Trophoblast cell (in vitro differentiated cells and primary cell): ENCODE measurements around the gene CACNA1D.

ENCODE experiments used
- DNase-seq, 2 donors: peaks; one replicate each; pipeline ENCODE4 v3.0.0-alpha.2; 2016
- H2AFZ ChIP-seq: 2 replicates; pipeline ENCODE4 v1.6.1; 2013; ENCODE audit warnings: low read length, moderate library complexity, mild to moderate bottlenecking; ENCODE audit not compliant: insufficient read depth, poor library complexity
- H2AK5ac ChIP-seq: 2 replicates; pipeline ENCODE4 v1.6.1; 2013; ENCODE audit warnings: mild to moderate bottlenecking, low read length
- H2BK120ac ChIP-seq: 2 replicates; pipeline ENCODE4 v1.6.1; 2013; ENCODE audit warnings: low read length, mild to moderate bottlenecking, moderate library complexity; ENCODE audit not compliant: insufficient read depth, poor library complexity
- H2BK12ac ChIP-seq: 2 replicates; pipeline ENCODE4 v1.6.1; 2013; ENCODE audit warnings: mild to moderate bottlenecking, low read length, moderate library complexity
- H2BK5ac ChIP-seq: 2 replicates; pipeline ENCODE4 v1.6.1; 2013; ENCODE audit warnings: low read length, low read depth, moderate library complexity, mild to moderate bottlenecking; ENCODE audit not compliant: poor library complexity
- H3K14ac ChIP-seq: 2 replicates; pipeline ENCODE4 v1.6.1; 2013; ENCODE audit warnings: mild to moderate bottlenecking, low read length
- H3K18ac ChIP-seq: 2 replicates; pipeline ENCODE4 v1.6.1; 2013; ENCODE audit warnings: mild to moderate bottlenecking, low read length
- H3K23ac ChIP-seq: 2 replicates; pipeline ENCODE4 v1.6.1; 2013; ENCODE audit warnings: low read length
- H3K27ac ChIP-seq: 2 replicates; pipeline ENCODE4 v1.5.1; 2013; ENCODE audit warnings: low read depth, mild to moderate bottlenecking, inconsistent platforms, low read length, moderate library complexity
- H3K27me3 ChIP-seq: 2 replicates; pipeline ENCODE4 v1.6.1; 2013; ENCODE audit warnings: inconsistent platforms, mild to moderate bottlenecking, low read length, moderate library complexity; ENCODE audit not compliant: insufficient read depth
- H3K36me3 ChIP-seq, 2 experiments: 1 replicate in 1 of 2; 2 replicates in 1 of 2; pipeline ENCODE4 v1.6.1; 2013; ENCODE audit warnings: low read length in 2 of 2, mild to moderate bottlenecking in 2 of 2, moderate library complexity in 1 of 2; ENCODE audit not compliant: insufficient read depth in 2 of 2, control insufficient read depth in 1 of 2
- H3K4ac ChIP-seq: 2 replicates; pipeline ENCODE4 v1.6.1; 2013; ENCODE audit warnings: low read depth, mild to moderate bottlenecking, low read length, moderate library complexity
- H3K4me1 ChIP-seq, 2 experiments: 1 replicate in 1 of 2; 2 replicates in 1 of 2; pipeline ENCODE4 v1.6.1; 2013; ENCODE audit warnings: low read length in 2 of 2, mild to moderate bottlenecking in 2 of 2, moderate library complexity in 1 of 2; ENCODE audit not compliant: insufficient read depth in 2 of 2, control insufficient read depth in 1 of 2
- H3K4me2 ChIP-seq: 2 replicates; pipeline ENCODE4 v1.6.1; 2013; ENCODE audit warnings: inconsistent platforms, mild to moderate bottlenecking, low read length, moderate library complexity
- H3K4me3 ChIP-seq: 2 replicates; pipeline ENCODE4 v1.5.1; 2013; ENCODE audit warnings: mild to moderate bottlenecking, low read depth, low read length, inconsistent platforms
- H3K79me1 ChIP-seq: one replicate; pipeline ENCODE4 v1.6.1; 2013; ENCODE audit warnings: low read length
- H3K79me2 ChIP-seq: 2 replicates; pipeline ENCODE4 v1.6.1; 2013; ENCODE audit warnings: low read length, mild to moderate bottlenecking; ENCODE audit not compliant: control insufficient read depth, insufficient read depth, poor library complexity
- H3K9ac ChIP-seq: 2 replicates; pipeline ENCODE4 v1.6.1; 2013; ENCODE audit warnings: mild to moderate bottlenecking, low read length
- H3K9me3 ChIP-seq: 2 replicates; pipeline ENCODE4 v1.6.1; 2013; ENCODE audit warnings: low read depth, mild to moderate bottlenecking, control low read depth, inconsistent platforms, low read length; ENCODE audit not compliant: insufficient read depth
- H4K12ac ChIP-seq: 2 replicates; pipeline ENCODE4 v1.6.1; 2013; ENCODE audit warnings: low read depth, mild to moderate bottlenecking, low read length, moderate library complexity
- H4K8ac ChIP-seq: 2 replicates; pipeline ENCODE4 v1.6.1; 2013; ENCODE audit warnings: low read depth, mild to moderate bottlenecking, low read length, moderate library complexity
- H4K91ac ChIP-seq: one replicate; pipeline ENCODE4 v1.6.1; 2013; ENCODE audit warnings: low read depth, mild to moderate bottlenecking, low read length, moderate library complexity
- WGBS: extraction: QIAGEN DNeasy Blood & Tissue Kit; methylation state at CpG from one replicate; pipeline ENCODE4 v1.1.7; 2013; ENCODE audit warnings: missing lambda C conversion rate; ENCODE audit not compliant: insufficient read length, insufficient coverage; ENCODE audit errors: extremely low coverage; 5-methylcytosine and 5-hydroxymethylcytosine counted together

CACNA1D gene

GRCh38 chr3:53602866-53603265, 108.5 kb downstream of the CACNA1D start:
- H3K36me3 ChIP-seq: no peaks in the 10 kb centered on the region
- H3K9ac ChIP-seq: no peak overlapping the region
- H2BK5ac ChIP-seq: no peak overlapping the region
- no peak overlapping the region for H3K23ac ChIP-seq
- H2BK120ac ChIP-seq: no peak overlapping the region
- WGBS: no CpG with 5 or more reads among the region's 6 CpGs
- H2BK12ac ChIP-seq: no peak overlapping the region
- no peaks in the 10 kb centered on the region for H3K27me3 ChIP-seq
- H3K4me3 ChIP-seq: no peak overlapping the region
- H3K4me1 ChIP-seq: peaks cover 0 to 3% of the 10 kb centered on the region in 2 experiments
- no peak overlapping the region for H3K18ac ChIP-seq
- no peak overlapping the region for H2AK5ac ChIP-seq
- no peak overlapping the region for H2AFZ ChIP-seq
- no peaks in the 10 kb centered on the region for H3K79me2 ChIP-seq
- no peak overlapping the region for H3K4me2 ChIP-seq
- no peak overlapping the region for H3K14ac ChIP-seq
- no peak overlapping the region for H4K8ac ChIP-seq
- H4K12ac ChIP-seq: no peak overlapping the region
- no peak overlapping the region for H4K91ac ChIP-seq
- H3K4ac ChIP-seq: no peak overlapping the region
- H3K79me1 ChIP-seq: no peaks in the 10 kb centered on the region
- no peak overlapping the region for H3K27ac ChIP-seq
- no peaks in the 10 kb centered on the region for H3K9me3 ChIP-seq
- peak; percentile 9 to 49 for DNase-seq

- Histone ChIP-seq H3K9me3 (no peaks in the 10 kb centered on the region), H3K36me3 (no peaks in the 10 kb centered on the region), H2AK5ac (no peak overlapping the region), H4K91ac (no peak overlapping the region), H3K27ac (no peak overlapping the region), H3K4ac (no peak overlapping the region), H3K27me3 (no peaks in the 10 kb centered on the region), H3K79me1 (no peaks in the 10 kb centered on the region), H4K8ac (no peak overlapping the region), H3K4me1 (no peaks in the 10 kb centered on the region), H2BK12ac (no peak overlapping the region), H3K79me2 (no peaks in the 10 kb centered on the region), H3K23ac (no peak overlapping the region), H3K4me2 (no peak overlapping the region), H2BK120ac (no peak overlapping the region), H4K12ac (no peak overlapping the region), H3K18ac (no peak overlapping the region), H2BK5ac (no peak overlapping the region), H2AFZ (no peak overlapping the region), H3K9ac (no peak overlapping the region), H3K14ac (no peak overlapping the region), H3K4me3 (no peak overlapping the region)
- no peak for DNase-seq
These were observed 109.8 kb downstream of the CACNA1D start for GRCh38 chr3:53604232-53604631.

DNA sequence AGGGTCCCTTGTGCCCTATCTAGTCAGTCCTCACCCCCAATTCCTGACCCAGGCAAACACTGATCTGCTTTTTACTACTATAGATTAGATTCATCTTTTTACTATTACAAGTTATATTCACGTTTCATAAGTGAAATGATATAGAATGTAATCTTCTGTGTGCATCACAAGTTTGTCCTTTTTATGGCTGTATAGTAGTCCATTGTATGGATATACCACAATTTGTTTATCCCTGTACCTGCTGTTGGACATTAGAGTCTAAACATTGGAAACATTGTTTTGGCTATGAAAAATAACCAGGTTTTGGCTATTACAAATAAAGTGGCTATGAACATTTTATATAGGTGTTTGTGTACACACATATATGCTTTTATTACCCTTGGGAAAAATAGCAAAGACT, 112.4 kb downstream of the CACNA1D start:
- Histone ChIP-seq H3K4me2 (no peak overlapping the region), H2AK5ac (no peak overlapping the region)
- no CpG with 5 or more reads among the region's 1 CpG for WGBS

DNA sequence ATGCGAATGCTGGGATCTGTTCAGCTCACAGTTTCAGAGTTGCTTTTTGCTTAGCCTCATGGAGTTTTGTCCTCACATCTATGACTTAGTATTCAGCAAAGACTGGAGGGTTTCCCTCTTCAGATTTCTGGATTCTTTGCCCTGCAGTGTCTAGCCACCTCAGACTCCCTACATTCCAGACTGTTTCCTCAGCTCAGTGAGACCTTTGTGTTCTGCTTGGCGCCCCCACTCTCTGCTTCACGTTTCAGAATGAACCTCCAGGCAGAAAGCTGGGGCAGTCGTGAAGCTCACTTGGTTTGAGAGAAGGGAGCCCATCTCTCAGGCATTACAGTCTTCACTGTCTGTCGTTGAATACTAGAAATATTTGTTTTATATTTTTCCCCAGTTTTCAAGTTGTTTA, 118.1 kb downstream of the CACNA1D start:
- Histone ChIP-seq H2BK5ac (no peak overlapping the region), H3K79me1 (no peaks in the 10 kb centered on the region), H4K91ac (no peak overlapping the region), H3K4ac (no peak overlapping the region), H3K14ac (no peak overlapping the region), H2BK12ac (no peak overlapping the region), H3K9me3 (no peaks in the 10 kb centered on the region), H2AFZ (no peak overlapping the region), H3K4me2 (no peak overlapping the region), H3K23ac (no peak overlapping the region), H2BK120ac (no peak overlapping the region), H2AK5ac (no peak overlapping the region), H4K8ac (no peak overlapping the region), H3K4me3 (no peak overlapping the region), H3K36me3 (no peaks in the 10 kb centered on the region), H3K27me3 (no peaks in the 10 kb centered on the region), H3K4me1 (peaks cover 4% of the 10 kb centered on the region in 2 experiments), H3K27ac (no peak overlapping the region), H3K18ac (no peak overlapping the region), H3K79me2 (no peaks in the 10 kb centered on the region), H4K12ac (no peak overlapping the region), H3K9ac (no peak overlapping the region)
- DNase-seq: no peak
- no CpG with 5 or more reads among the region's 5 CpGs for WGBS

More for the DNA sequence above, 112.4 kb downstream of the CACNA1D start:
- Histone ChIP-seq H3K23ac (no peak overlapping the region), H3K18ac (no peak overlapping the region), H3K4ac (no peak overlapping the region), H2AFZ (no peak overlapping the region), H3K4me1 (no peaks in the 10 kb centered on the region), H2BK12ac (no peak overlapping the region), H2BK120ac (no peak overlapping the region), H3K36me3 (no peaks in the 10 kb centered on the region), H3K9me3 (no peaks in the 10 kb centered on the region), H3K79me1 (no peaks in the 10 kb centered on the region), H3K27me3 (no peaks in the 10 kb centered on the region), H4K8ac (no peak overlapping the region), H3K4me3 (no peak overlapping the region), H4K12ac (no peak overlapping the region), H2BK5ac (no peak overlapping the region), H3K14ac (no peak overlapping the region), H3K9ac (no peak overlapping the region), H3K79me2 (no peaks in the 10 kb centered on the region), H3K27ac (no peak overlapping the region), H4K91ac (no peak overlapping the region)
- no peak for DNase-seq
